ENCODE measurements around the gene UBFD1.

UBFD1 gene

GRCh38 chr16:23511731-23512130 lies 45.8 kb upstream of the UBFD1 start:
- H3K4me3 ChIP-seq (ENCODE audit: control insufficient read depth, low read depth, low read length), result no peak overlapping the region
- no peak for TF ChIP-seq CTCF (conservative IDR thresholded peaks at IDR 0.05; ENCODE audit: control insufficient read depth, insufficient read depth, low read depth, low read length)
- DNase-seq (ENCODE audit: low read depth), result no peak

GRCh38 chr16:23512168-23512695 lies 45.3 kb upstream of the UBFD1 start:
- H3K4me3 ChIP-seq (ENCODE audit: control insufficient read depth, low read depth, low read length), result no peak overlapping the region
- DNase-seq (ENCODE audit: low read depth), result no peak
- no peak for TF ChIP-seq CTCF (conservative IDR thresholded peaks at IDR 0.05; ENCODE audit: control insufficient read depth, insufficient read depth, low read depth, low read length)

GRCh38 chr16:23514381-23515152 lies 43.0 kb upstream of the UBFD1 start:
- TF ChIP-seq CTCF (conservative IDR thresholded peaks at IDR 0.05; ENCODE audit: control insufficient read depth, insufficient read depth, low read depth, low read length), result no peak
- H3K4me3 ChIP-seq (ENCODE audit: control insufficient read depth, low read depth, low read length), result no peak overlapping the region
- no peak for DNase-seq (ENCODE audit: low read depth)

GRCh38 chr16:23515881-23516280 lies 41.6 kb upstream of the UBFD1 start:
- no peak for TF ChIP-seq CTCF (conservative IDR thresholded peaks at IDR 0.05; ENCODE audit: control insufficient read depth, insufficient read depth, low read depth, low read length)
- no peak for DNase-seq (ENCODE audit: low read depth)
- no peak overlapping the region for H3K4me3 ChIP-seq (ENCODE audit: control insufficient read depth, low read depth, low read length)

GRCh38 chr16:23516366-23517137 lies 41.0 kb upstream of the UBFD1 start:
- no peak overlapping the region for H3K4me3 ChIP-seq (ENCODE audit: control insufficient read depth, low read depth, low read length)
- no peak for TF ChIP-seq CTCF (conservative IDR thresholded peaks at IDR 0.05; ENCODE audit: control insufficient read depth, insufficient read depth, low read depth, low read length)
- DNase-seq (ENCODE audit: low read depth), result no peak

- DNase-seq (ENCODE audit: low read depth), result no peak
- TF ChIP-seq CTCF (conservative IDR thresholded peaks at IDR 0.05; ENCODE audit: control insufficient read depth, insufficient read depth, low read depth, low read length), result no peak
Measured at GRCh38 chr16:23518435-23518891, 39.1 kb upstream of the UBFD1 start.

More at GRCh38 chr16:23518435-23518891, 39.1 kb upstream of the UBFD1 start:
- H3K4me3 ChIP-seq (ENCODE audit: control insufficient read depth, low read depth, low read length), result no peak overlapping the region

Data from fibroblast of mammary gland (primary cell).